Osteocyte (in vitro differentiated cells): ENCODE data around the gene TRNAU1AP. TPM values are rescaled to one million over a fixed set of nuclear protein-coding genes. Genes with fewer than 3 reads are reported as not detected.
"Not testable (repeated sequence)": the region's sequence is repeated elsewhere in the genome, so short reads cannot be mapped to it uniquely, and the experiment has no call there.

ENCODE experiments used
- DNase-seq: peaks from one replicate; pipeline ENCODE4 v3.0.0; 2021; ENCODE audit warnings: mixed read lengths; ENCODE audit not compliant: unreplicated experiment; ENCODE audit errors: extremely low spot score
- H3K27ac Mint-ChIP-seq: one replicate; pipeline ENCODE4 v1.8.0; 2021; ENCODE audit warnings: mild to moderate bottlenecking, mixed read lengths; ENCODE audit not compliant: unreplicated experiment
- H3K27me3 Mint-ChIP-seq: one replicate; pipeline ENCODE4 v1.8.0; 2021; ENCODE audit warnings: mixed read lengths; ENCODE audit not compliant: unreplicated experiment
- H3K36me3 Mint-ChIP-seq: one replicate; pipeline ENCODE4 v1.8.0; 2021; ENCODE audit warnings: mixed read lengths; ENCODE audit not compliant: unreplicated experiment
- H3K4me1 Mint-ChIP-seq: one replicate; pipeline ENCODE4 v1.8.0; 2021; ENCODE audit warnings: mixed read lengths; ENCODE audit not compliant: unreplicated experiment
- H3K4me3 Mint-ChIP-seq: one replicate; pipeline ENCODE4 v1.8.0; 2021; ENCODE audit warnings: mild to moderate bottlenecking, moderate library complexity, mixed read lengths; ENCODE audit not compliant: unreplicated experiment
- H3K9me3 Mint-ChIP-seq: one replicate; pipeline ENCODE4 v1.8.0; 2021; ENCODE audit warnings: mixed read lengths; ENCODE audit not compliant: unreplicated experiment
- total RNA-seq: library from RNA; stranded (reverse); gene quantifications from 2 replicates; pipeline ENCODE4 v1.2.1, GENCODE V29; 2021
- TF ChIP-seq, protein P1 (sequence below): fragments of 200-600 bp; sonication (generic); IDR thresholded peaks from 2 replicates; pipeline ENCODE4 v1.5.0; 2021; ENCODE audit warnings: antibody characterized with exemption, mild to moderate bottlenecking, moderate library complexity

The TRNAU1AP gene
- total RNA-seq, 1 donor from 2014 or later, result 23.3 TPM

DNA sequence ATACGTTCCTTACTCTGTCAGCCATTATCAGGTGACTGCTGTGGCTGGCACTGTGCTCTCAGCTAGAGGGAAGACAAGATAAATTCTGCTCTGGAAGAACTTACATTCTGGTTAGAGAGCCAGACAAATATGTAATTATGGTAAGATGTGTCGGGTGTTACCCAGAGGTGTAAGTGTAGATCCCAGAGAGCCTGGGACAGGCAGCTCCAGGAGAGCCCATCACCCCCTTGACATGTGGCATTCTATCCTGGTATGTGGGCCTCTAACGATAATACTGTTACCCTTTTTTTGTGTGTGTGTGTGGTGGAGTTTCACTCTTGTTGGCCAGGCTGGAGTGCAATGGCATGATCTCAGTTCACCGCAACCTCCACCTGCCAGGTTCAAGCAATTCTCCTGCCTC lies 19.0 kb downstream of the TRNAU1AP start:
- Mint-ChIP-seq H3K9me3 (no peaks in the 10 kb centered on the region), H3K4me3 (no peak overlapping the region), H3K4me1 (no peaks in the 10 kb centered on the region), H3K36me3 (peaks cover 27% of the 10 kb centered on the region), H3K27me3 (no peaks in the 10 kb centered on the region), H3K27ac (no peak overlapping the region)
- no peak for DNase-seq
- TF ChIP-seq, protein P1, sequence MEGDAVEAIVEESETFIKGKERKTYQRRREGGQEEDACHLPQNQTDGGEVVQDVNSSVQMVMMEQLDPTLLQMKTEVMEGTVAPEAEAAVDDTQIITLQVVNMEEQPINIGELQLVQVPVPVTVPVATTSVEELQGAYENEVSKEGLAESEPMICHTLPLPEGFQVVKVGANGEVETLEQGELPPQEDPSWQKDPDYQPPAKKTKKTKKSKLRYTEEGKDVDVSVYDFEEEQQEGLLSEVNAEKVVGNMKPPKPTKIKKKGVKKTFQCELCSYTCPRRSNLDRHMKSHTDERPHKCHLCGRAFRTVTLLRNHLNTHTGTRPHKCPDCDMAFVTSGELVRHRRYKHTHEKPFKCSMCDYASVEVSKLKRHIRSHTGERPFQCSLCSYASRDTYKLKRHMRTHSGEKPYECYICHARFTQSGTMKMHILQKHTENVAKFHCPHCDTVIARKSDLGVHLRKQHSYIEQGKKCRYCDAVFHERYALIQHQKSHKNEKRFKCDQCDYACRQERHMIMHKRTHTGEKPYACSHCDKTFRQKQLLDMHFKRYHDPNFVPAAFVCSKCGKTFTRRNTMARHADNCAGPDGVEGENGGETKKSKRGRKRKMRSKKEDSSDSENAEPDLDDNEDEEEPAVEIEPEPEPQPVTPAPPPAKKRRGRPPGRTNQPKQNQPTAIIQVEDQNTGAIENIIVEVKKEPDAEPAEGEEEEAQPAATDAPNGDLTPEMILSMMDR, result no peak

DNA sequence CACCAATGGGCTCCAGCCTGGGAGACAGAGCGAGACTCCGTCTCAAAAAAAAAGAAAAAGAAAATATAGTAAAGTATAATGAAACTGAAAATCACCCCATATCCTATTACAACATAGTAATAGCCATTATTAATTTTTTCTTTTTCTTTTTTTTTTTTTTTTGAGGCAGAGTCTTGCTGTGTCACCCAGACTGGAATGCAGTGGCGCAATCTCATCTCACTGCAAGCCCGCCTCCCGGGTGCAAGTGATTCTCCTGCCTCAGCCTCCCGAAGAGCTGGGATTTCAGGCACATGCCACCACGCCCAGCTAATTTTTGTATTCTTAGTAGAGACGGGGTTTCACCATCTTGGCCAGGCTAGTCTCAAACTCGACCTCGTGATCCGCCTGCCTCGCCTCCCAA lies 20.0 kb downstream of the TRNAU1AP start:
- not testable (repeated sequence) for H3K27ac Mint-ChIP-seq, H3K27me3 Mint-ChIP-seq, H3K4me1 Mint-ChIP-seq, H3K9me3 Mint-ChIP-seq, DNase-seq, H3K4me3 Mint-ChIP-seq
- peaks cover 25% of the 10 kb centered on the region for H3K36me3 Mint-ChIP-seq

DNA sequence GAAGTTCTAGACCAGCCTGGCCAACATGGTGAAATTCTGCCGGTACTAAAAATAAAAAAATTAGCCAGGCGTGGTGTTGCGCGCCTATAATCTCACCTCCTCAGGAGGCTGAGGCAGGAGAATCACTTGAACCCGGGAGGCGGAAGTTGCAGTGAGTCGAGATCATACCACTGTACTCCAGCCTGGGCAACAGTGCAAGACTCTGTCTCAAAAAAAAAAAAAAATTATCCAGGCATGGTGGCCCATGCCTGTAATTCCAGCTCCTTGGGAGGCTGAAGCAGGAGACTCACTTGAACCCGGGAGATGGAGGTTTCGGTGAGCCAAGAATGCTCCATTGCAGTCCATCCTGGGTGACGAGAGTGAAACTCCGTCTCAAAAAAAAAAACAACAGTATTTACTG lies 20.7 kb downstream of the TRNAU1AP start:
- no peaks in the 10 kb centered on the region for H3K27me3 Mint-ChIP-seq
- H3K36me3 Mint-ChIP-seq, result peaks cover 25% of the 10 kb centered on the region
- TF ChIP-seq, protein P1, result no peak
- H3K4me1 Mint-ChIP-seq, result no peaks in the 10 kb centered on the region
- DNase-seq, result no peak
- no peak overlapping the region for H3K27ac Mint-ChIP-seq
- H3K4me3 Mint-ChIP-seq, result no peak overlapping the region
- H3K9me3 Mint-ChIP-seq, result no peaks in the 10 kb centered on the region

DNA sequence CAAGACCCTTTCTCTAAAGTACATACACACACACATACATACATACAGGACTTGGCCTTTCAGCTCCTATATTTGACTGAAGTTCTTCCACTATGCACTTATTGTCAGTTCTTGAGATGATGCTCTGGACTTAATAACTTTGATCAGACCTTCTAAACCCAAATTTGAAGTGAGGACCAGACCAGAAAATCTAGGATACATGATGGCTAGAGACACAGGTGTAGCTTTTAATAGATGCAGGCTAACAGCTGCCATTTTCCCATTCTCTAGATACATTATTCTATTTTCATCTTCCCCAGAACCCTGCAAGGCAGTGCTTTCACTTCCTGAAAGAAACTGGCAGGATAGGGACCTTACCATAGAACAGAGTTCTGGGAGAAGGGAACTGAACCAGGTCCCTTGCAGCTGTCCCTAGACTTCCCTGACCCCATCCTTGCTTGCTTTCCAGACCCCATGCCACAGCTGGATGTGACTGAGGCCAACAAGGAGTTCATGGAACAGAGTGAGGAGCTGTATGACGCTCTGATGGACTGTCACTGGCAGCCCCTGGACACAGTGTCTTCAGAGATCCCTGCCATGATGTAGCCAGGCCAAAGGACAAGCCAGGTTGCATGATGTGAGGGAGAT lies 24.3 kb downstream of the TRNAU1AP start:
- TF ChIP-seq, protein P1, result no peak
- Mint-ChIP-seq H3K4me3 (no peak overlapping the region), H3K27ac (no peak overlapping the region), H3K36me3 (peaks cover 27% of the 10 kb centered on the region), H3K9me3 (no peaks in the 10 kb centered on the region), H3K4me1 (peaks cover 18% of the 10 kb centered on the region), H3K27me3 (no peaks in the 10 kb centered on the region)
- DNase-seq, result no peak

DNA sequence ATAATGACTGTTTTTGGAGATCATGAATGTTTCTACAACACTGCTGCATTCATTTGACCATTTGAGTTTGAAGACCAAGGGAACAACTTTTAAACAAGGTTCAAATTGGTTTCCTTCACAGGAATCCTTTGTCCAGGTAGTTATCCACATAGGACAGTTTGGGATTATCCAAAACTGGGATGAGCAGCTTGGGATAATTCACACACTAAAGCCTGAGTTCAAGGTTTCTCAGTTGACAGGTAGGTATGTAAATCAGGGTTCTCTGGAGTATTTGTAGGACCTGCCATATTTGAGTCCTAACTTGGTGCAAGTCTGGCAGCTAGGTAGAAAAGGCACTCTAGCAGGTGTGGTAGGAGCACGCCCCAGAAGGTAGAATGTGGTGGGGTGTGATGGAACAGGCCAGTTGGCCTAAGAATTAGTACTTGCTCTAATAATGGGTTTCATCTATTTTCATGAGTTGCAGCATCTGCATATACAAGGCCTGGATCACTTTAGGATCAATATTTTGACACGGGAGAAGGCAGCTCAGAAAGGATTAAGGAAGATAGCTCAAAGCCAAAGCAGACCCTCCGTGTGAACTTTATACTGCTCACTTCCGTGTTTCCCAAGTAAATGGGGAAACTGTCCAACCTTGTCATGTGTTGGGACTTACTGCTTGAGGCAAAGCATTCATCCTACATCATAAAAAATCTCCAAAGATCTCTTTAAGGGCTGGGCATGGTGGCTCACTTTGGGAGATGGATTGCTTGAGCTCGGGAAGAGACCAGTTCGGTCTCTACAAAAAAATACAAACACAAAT lies 25.1 kb downstream of the TRNAU1AP start:
- Mint-ChIP-seq H3K4me3 (no peak overlapping the region), H3K4me1 (peaks cover 22% of the 10 kb centered on the region), H3K27ac (peak overlapping the region; percentile 18), H3K36me3 (peaks cover 27% of the 10 kb centered on the region), H3K27me3 (no peaks in the 10 kb centered on the region), H3K9me3 (no peaks in the 10 kb centered on the region)
- no peak for DNase-seq
- TF ChIP-seq, protein P1, result no peak
